Chondrocyte (in vitro differentiated cells): Measurements from ENCODE around the gene PIGH. TPM values are rescaled to one million over a fixed set of nuclear protein-coding genes. Genes with fewer than 3 reads are reported as not detected.

Experiments used
- DNase-seq: peaks from one replicate; pipeline ENCODE4 v3.0.0; 2021; ENCODE audit warnings: mixed read lengths, low spot score
- H3K27ac Mint-ChIP-seq: one replicate; pipeline ENCODE4 v1.8.0; 2021; ENCODE audit warnings: mild to moderate bottlenecking, moderate library complexity, mixed read lengths; ENCODE audit not compliant: unreplicated experiment
- H3K27me3 Mint-ChIP-seq: 2 replicates; pipeline ENCODE4 v1.8.0; 2021; ENCODE audit warnings: low read depth, mixed read lengths
- H3K36me3 Mint-ChIP-seq: 2 replicates; pipeline ENCODE4 v1.8.0; 2021; ENCODE audit warnings: low read depth, mixed read lengths
- H3K4me1 Mint-ChIP-seq: 2 replicates; pipeline ENCODE4 v1.8.0; 2021; ENCODE audit warnings: low read depth, mild to moderate bottlenecking, mixed read lengths
- H3K4me3 Mint-ChIP-seq: one replicate; pipeline ENCODE4 v1.8.0; 2021; ENCODE audit warnings: mild to moderate bottlenecking, moderate library complexity, mixed read lengths; ENCODE audit not compliant: unreplicated experiment
- H3K9me3 Mint-ChIP-seq: 2 replicates; pipeline ENCODE4 v1.8.0; 2021; ENCODE audit warnings: low read depth, mixed read lengths
- total RNA-seq: library from RNA; stranded (reverse); gene quantifications from 3 replicates; pipeline ENCODE4 v1.2.1, GENCODE V29; 2021
- TF ChIP-seq, protein P1 (sequence below): fragments of 200-600 bp; sonication (generic); IDR thresholded peaks from 2 replicates; pipeline ENCODE4 v1.5.0; 2021; ENCODE audit warnings: antibody characterized with exemption, mild to moderate bottlenecking, moderate library complexity

PIGH gene
- total RNA-seq, 1 donor from 2014 or later, result 19.0 TPM

DNA sequence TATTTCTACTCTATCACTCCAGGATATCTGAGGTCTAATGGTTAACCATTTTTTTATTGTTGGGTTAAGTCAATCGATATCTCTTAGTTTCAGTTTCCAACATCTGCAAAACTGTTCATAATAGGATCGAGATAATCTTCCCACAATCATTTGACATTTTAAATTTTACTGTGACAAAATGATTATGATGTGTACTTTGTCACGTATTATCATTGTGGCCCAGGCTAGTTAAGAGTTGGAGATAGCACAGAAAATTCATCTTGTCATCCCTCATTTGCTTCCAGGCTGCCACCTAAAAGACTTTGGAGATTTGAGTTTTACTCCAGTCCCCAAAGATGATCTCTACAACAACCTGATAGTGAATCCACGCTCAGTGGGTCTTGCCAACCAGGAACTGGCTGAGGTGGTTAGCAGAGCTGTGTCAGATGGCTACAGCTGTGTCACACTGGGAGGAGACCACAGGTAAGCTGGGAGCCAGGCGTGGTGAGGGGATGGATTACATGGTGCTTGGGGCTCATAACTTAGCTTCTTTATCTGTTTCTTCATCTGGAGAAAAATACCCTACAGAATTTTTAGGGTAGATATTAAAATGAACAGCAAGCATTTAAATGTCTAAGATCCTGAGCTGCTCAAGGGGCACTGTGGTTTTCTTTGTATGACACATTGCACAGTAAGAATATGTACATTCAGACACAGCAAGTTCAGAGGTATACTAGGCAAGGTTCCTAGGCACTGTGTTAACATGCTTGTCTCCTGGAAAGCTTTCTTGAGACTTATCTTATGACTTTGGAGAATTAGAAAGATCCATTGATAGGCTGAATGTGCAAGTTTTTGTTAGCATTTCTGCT lies 42.1 kb upstream of the PIGH start:
- peaks cover 9% of the 10 kb centered on the region for H3K4me1 Mint-ChIP-seq
- H3K27ac Mint-ChIP-seq, result no peak overlapping the region
- DNase-seq, result no peak
- peaks cover 14% of the 10 kb centered on the region for H3K36me3 Mint-ChIP-seq
- TF ChIP-seq, protein P1, sequence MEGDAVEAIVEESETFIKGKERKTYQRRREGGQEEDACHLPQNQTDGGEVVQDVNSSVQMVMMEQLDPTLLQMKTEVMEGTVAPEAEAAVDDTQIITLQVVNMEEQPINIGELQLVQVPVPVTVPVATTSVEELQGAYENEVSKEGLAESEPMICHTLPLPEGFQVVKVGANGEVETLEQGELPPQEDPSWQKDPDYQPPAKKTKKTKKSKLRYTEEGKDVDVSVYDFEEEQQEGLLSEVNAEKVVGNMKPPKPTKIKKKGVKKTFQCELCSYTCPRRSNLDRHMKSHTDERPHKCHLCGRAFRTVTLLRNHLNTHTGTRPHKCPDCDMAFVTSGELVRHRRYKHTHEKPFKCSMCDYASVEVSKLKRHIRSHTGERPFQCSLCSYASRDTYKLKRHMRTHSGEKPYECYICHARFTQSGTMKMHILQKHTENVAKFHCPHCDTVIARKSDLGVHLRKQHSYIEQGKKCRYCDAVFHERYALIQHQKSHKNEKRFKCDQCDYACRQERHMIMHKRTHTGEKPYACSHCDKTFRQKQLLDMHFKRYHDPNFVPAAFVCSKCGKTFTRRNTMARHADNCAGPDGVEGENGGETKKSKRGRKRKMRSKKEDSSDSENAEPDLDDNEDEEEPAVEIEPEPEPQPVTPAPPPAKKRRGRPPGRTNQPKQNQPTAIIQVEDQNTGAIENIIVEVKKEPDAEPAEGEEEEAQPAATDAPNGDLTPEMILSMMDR, result no peak
- H3K4me3 Mint-ChIP-seq, result no peak overlapping the region
- no peaks in the 10 kb centered on the region for H3K9me3 Mint-ChIP-seq
- no peaks in the 10 kb centered on the region for H3K27me3 Mint-ChIP-seq

DNA sequence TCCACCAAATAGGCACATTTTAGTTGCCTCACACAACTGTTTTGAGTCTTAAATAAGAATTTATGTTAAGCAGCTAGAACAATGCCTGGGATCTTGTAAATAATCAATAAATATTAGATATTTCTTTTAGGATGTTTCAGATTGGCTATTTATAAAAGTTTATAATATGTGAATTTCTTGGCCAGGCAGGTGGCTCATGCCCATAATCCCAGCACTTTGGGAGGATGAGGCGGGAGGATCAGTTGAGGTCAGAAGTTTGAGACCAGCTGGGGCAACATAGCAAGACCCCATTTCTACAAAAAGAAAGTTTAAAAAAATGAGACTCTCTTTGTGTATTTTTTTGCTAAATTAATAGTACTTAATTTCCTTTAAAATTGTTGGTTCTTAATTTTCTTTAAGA lies 41.4 kb upstream of the PIGH start:
- Mint-ChIP-seq H3K27me3 (no peaks in the 10 kb centered on the region), H3K4me3 (no peak overlapping the region), H3K4me1 (peaks cover 13% of the 10 kb centered on the region), H3K9me3 (no peaks in the 10 kb centered on the region), H3K36me3 (peaks cover 9% of the 10 kb centered on the region), H3K27ac (no peak overlapping the region)
- no peak for DNase-seq
- TF ChIP-seq, protein P1, result no peak

DNA sequence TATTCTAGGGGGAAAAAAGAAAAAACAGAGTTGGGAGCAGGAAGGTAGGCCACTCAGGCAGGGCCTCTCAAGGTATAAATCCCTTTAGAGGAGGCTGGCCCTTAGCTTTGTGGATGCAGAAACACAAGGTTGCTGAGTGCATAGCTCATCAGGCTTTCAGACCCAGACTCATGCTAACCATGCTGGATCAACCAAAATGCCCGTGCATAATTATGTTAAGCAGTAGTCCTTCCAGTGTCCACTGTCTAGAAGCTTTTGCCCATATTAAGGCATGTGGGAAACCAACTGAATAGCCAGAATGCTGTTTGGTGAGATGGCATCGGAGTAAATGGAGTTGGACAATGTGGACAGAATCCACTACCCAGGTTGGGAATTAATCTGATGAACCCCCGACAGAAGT lies 38.6 kb upstream of the PIGH start:
- Mint-ChIP-seq H3K27me3 (no peaks in the 10 kb centered on the region), H3K36me3 (peaks cover 2% of the 10 kb centered on the region), H3K4me1 (peaks cover 14% of the 10 kb centered on the region), H3K4me3 (no peak overlapping the region), H3K9me3 (no peaks in the 10 kb centered on the region), H3K27ac (no peak overlapping the region)
- no peak for DNase-seq
- TF ChIP-seq, protein P1, result no peak

DNA sequence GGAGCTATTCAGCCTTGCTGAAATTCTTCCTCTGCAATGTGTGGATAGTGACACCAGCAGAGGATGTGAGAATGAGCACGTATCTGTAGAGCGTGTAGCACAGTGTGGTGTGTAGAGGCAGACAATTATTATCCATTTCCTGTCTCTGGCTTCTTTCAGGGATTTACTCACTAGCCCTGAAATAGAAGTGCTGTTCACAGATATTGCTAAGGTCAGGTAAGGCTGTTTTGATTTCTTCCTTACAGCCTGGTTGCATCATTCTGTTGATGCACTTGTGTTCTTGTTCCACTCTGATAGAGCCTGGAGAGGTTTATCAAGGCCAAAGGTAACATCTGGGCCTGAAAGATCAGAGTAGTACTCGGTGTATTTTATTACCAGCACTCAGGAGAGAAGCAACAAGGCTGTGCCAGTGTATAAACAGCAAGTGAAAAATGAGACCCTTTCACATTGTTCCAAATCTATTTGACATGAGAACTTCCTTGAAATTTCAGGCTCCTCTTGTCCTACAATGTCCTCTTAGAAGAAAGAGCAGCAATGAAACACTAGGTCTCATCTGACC lies 36.4 kb upstream of the PIGH start:
- TF ChIP-seq, protein P1, result no peak
- no peaks in the 10 kb centered on the region for H3K27me3 Mint-ChIP-seq
- H3K9me3 Mint-ChIP-seq, result no peaks in the 10 kb centered on the region
- no peak for DNase-seq
- H3K27ac Mint-ChIP-seq, result peak overlapping the region; percentile 80
- H3K4me3 Mint-ChIP-seq, result no peak overlapping the region
- H3K36me3 Mint-ChIP-seq, result peaks cover 2% of the 10 kb centered on the region
- H3K4me1 Mint-ChIP-seq, result peaks cover 16% of the 10 kb centered on the region

DNA sequence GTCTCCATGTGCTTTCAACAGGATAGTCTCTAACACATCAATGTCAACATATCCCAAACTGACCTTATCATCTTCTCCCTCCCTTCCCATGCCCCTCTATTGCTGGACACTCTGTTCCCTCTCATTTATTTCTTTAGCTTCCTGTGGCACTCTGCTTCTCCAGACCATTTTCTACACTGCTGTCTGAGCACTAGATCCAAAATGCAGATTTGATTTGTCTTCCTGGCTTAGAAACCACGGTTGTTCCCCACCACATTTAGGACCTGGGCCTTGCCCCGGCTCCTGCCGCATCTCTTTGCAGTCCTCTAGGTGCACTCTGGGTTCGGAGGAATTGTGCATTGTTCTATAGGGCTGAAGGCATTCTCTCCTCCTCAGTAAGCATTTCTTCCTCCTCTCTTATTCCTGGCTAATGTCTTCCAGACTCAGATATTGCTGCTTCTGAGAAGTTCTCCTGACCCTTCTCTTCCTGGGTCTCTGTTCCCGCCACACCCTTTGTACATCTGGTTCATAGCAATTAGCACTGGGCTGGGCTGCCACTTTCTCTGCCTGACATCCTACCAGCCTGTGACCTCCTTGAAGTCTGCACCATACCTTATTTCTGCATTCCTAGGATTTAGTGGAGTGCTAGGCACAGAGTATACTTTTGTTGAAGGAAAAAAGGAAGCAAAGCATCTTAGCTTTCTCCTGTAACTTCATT lies 33.5 kb upstream of the PIGH start:
- TF ChIP-seq, protein P1, result no peak
- H3K36me3 Mint-ChIP-seq, result peaks cover 2% of the 10 kb centered on the region
- H3K27ac Mint-ChIP-seq, result no peak overlapping the region
- no peaks in the 10 kb centered on the region for H3K9me3 Mint-ChIP-seq
- peaks cover 16% of the 10 kb centered on the region for H3K4me1 Mint-ChIP-seq
- no peaks in the 10 kb centered on the region for H3K27me3 Mint-ChIP-seq
- DNase-seq, result no peak
- H3K4me3 Mint-ChIP-seq, result no peak overlapping the region
